Transverse colon (tissue), 4 donors: ENCODE data around the gene CPXM2. TPM values are rescaled to one million over a fixed set of nuclear protein-coding genes. Genes with fewer than 3 reads are reported as not detected.
A peak's percentile ranks its signal among the peaks of the same experiment; 100 is the strongest.

Experiments
- DNase-seq: peaks from one replicate; pipeline ENCODE4 v3.0.0-alpha.2; 2019
- H3K27ac ChIP-seq, 4 donors: fragments of 200-600 bp; sonication (generic); 2 replicates each; pipeline ENCODE4 v1.5.1; 2016 to 2018; ENCODE audit warnings: inconsistent platforms in 4 of 4
- H3K27me3 ChIP-seq: fragments of 200-600 bp; sonication (generic); 2 replicates; pipeline ENCODE4 v1.5.1; 2017; ENCODE audit warnings: inconsistent platforms
- H3K36me3 ChIP-seq, 4 donors: fragments of 200-600 bp; sonication (generic); 2 replicates each; pipeline ENCODE4 v1.5.1; 2017 to 2019; ENCODE audit warnings: inconsistent platforms in 4 of 4
- H3K4me1 ChIP-seq, 4 donors: fragments of 200-600 bp; sonication (generic); 2 replicates each; pipeline ENCODE4 v1.5.1; 2017 to 2020; ENCODE audit warnings: inconsistent platforms in 4 of 4
- H3K4me3 ChIP-seq, 4 donors: fragments of 200-600 bp; sonication (generic); 1 replicate in 1 of 4; 2 replicates in 3 of 4; pipeline versions ENCODE4 v1.5.1 to v1.6.1; 2017 to 2019; ENCODE audit warnings: inconsistent platforms in 4 of 4
- H3K9me3 ChIP-seq, 2 donors: fragments of 200-600 bp; sonication (generic); 2 replicates each; pipeline ENCODE4 v1.5.1; 2017 to 2019; ENCODE audit warnings: inconsistent platforms in 2 of 2
- EP300 ChIP-seq: sonication (generic); formaldehyde crosslinking; IDR thresholded peaks from one replicate; pipeline ENCODE4 v1.6.1; 2017; ENCODE audit warnings: antibody characterized with exemption, low read depth
- POLR2A ChIP-seq: fragments of 450-650 bp; IDR thresholded peaks from one replicate; pipeline ENCODE4 v1.6.1; 2016; ENCODE audit warnings: antibody characterized with exemption, mild to moderate bottlenecking, moderate library complexity
- POLR2AphosphoS5 ChIP-seq, 3 donors: sonication (generic); formaldehyde crosslinking; IDR thresholded peaks; one replicate each; pipeline ENCODE4 v1.6.1; 2016; ENCODE audit warnings: antibody characterized with exemption in 3 of 3
- WGBS, 2 donors: methylation state at CpG; one replicate each; pipeline ENCODE4 v1.1.5; 2018; ENCODE audit warnings: low coverage in 1 of 2; 5-methylcytosine and 5-hydroxymethylcytosine counted together
- in situ Hi-C, 4 donors: fragments of 200-750 bp; cut with MboI; loops; one replicate each; pipeline versions ENCODE4 v1.15.0 to v1.15.1; 2017; ENCODE audit warnings: low sequenced_read_pairs in 3 of 4, low pct_ligation_motif_present in 1 of 4, low pct_unique_long_range_greater_than_20kb in 1 of 4
- intact Hi-C: fragments of 100-400 bp; cut with DNase I; formaldehyde crosslinking; loops from one replicate; pipeline ENCODE4 v1.15.1; 2023; ENCODE audit warnings: low total_unique reads
- total RNA-seq, 4 donors: library from RNA; depleted of rRNA; stranded (reverse); fragments of >200 nt; gene quantifications; one replicate each; pipeline ENCODE4 v1.1.0, GENCODE V29; 2016
- TF ChIP-seq, protein P1 (sequence below), 5 experiments: fragments of 200-600 bp in 3 of 5; fragments of 450-650 bp in 2 of 5; sonication (generic) in 3 of 5; IDR thresholded peaks; 1 replicate in 2 of 5; 2 replicates in 3 of 5; pipeline ENCODE4 v1.5.1; 2016 to 2017; ENCODE audit warnings: antibody characterized with exemption in 5 of 5, inconsistent platforms in 3 of 5, mild to moderate bottlenecking in 2 of 5, moderate library complexity in 1 of 5

The CPXM2 gene
- total RNA-seq, 4 donors from 2014 or later = 7.8 to 19.1 (median 13.0) TPM

DNA sequence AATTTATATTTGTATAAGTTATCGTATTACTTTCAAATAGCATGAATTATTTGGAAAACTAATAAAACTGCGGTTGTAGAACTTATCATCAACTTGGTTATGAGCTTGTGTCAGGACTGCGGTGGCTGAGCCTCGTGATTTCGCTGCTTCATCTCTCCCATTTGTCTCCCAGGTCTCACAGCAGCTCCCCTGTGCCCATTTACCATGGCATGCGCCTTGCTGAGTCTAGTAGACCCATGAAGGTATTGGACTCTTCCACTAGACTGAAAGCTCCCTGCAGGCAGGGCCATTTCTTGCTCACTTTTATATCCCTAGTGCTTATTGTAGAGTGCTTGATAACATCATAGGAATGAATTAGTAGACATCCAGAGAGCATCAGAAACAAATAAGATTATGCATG, 53.9 kb downstream of the CPXM2 start:
- WGBS, 2 donors = 88 to 98% methylated on average over 3 to 6 of the region's 6 CpGs
- TF ChIP-seq POLR2A (no peak), POLR2AphosphoS5 (IDR thresholded peaks at IDR 0.05) (no peak), EP300 (no peak)
- TF ChIP-seq, protein P1, sequence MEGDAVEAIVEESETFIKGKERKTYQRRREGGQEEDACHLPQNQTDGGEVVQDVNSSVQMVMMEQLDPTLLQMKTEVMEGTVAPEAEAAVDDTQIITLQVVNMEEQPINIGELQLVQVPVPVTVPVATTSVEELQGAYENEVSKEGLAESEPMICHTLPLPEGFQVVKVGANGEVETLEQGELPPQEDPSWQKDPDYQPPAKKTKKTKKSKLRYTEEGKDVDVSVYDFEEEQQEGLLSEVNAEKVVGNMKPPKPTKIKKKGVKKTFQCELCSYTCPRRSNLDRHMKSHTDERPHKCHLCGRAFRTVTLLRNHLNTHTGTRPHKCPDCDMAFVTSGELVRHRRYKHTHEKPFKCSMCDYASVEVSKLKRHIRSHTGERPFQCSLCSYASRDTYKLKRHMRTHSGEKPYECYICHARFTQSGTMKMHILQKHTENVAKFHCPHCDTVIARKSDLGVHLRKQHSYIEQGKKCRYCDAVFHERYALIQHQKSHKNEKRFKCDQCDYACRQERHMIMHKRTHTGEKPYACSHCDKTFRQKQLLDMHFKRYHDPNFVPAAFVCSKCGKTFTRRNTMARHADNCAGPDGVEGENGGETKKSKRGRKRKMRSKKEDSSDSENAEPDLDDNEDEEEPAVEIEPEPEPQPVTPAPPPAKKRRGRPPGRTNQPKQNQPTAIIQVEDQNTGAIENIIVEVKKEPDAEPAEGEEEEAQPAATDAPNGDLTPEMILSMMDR (IDR thresholded peaks at IDR 0.05) = no peak

DNA sequence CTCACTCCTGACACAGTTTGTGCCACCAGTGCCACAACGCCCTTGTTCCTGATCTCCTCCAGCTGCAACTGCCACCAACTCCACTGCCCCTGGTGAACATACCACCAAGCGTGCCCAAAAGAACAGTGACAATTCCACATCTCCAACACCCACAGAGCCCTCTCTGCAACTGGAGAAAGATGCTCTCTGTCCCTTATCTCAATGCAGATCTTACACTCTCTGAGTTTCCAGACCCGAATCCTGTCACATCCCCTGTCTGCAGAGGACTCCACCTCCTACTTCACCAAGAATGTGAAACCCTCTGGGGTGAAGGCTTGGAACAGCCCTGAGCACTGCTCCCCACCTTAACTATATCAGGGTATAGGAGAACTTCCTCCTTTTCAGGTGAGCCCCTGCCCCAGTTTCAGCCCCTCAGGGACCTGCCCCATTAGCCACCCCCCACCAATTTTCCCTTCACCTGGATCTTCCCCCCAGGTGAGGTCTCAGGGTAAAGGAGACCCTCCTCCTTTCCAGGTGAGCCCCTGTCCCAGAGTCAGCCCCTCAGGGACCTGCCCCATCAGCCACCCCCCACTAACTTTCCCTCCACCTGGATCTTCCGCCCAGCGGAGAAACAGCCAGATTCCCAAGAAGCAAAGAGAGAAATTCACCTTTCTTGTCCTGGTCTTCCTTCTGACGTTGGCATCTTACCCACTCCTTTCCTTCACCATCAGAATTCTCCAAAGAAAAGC, 55.0 kb downstream of the CPXM2 start:
- Histone ChIP-seq H3K27ac (peak overlapping the region in 3 of 4 donors; percentile 37 to 70 (median 46)), H3K4me3 (no peak overlapping the region), H3K36me3 (no peaks in the 10 kb centered on the region), H3K9me3 (no peaks in the 10 kb centered on the region), H3K4me1 (peaks cover 0 to 10% (median 3%) of the 10 kb centered on the region in 4 donors), H3K27me3 (no peaks in the 10 kb centered on the region)
- no peak for DNase-seq
- intact Hi-C loops = loop anchor here (5.0 kb wide), 1 partner anchor 369 kb away; no protein-coding TSS in a partner anchor
- in situ Hi-C loops = no loop called here
- WGBS, 2 donors = 78 to 90% methylated on average over 2 to 6 of the region's 6 CpGs
- TF ChIP-seq, protein P1 (IDR thresholded peaks at IDR 0.05) = no peak
- TF ChIP-seq EP300 (no peak), POLR2A (no peak), POLR2AphosphoS5 (IDR thresholded peaks at IDR 0.05) (no peak)

More for the DNA sequence above, 53.9 kb downstream of the CPXM2 start:
- no peak overlapping the region for H3K4me3 ChIP-seq
- in situ Hi-C loops = no loop called here
- H3K27me3 ChIP-seq = no peaks in the 10 kb centered on the region
- H3K27ac ChIP-seq = no peak overlapping the region
- no peaks in the 10 kb centered on the region for H3K9me3 ChIP-seq
- H3K36me3 ChIP-seq = no peaks in the 10 kb centered on the region
- intact Hi-C loops = loop anchor here (5.0 kb wide), 1 partner anchor 370 kb away; no protein-coding TSS in a partner anchor
- no peak for DNase-seq
- peaks cover 0 to 10% (median 3%) of the 10 kb centered on the region in 4 donors for H3K4me1 ChIP-seq

DNA sequence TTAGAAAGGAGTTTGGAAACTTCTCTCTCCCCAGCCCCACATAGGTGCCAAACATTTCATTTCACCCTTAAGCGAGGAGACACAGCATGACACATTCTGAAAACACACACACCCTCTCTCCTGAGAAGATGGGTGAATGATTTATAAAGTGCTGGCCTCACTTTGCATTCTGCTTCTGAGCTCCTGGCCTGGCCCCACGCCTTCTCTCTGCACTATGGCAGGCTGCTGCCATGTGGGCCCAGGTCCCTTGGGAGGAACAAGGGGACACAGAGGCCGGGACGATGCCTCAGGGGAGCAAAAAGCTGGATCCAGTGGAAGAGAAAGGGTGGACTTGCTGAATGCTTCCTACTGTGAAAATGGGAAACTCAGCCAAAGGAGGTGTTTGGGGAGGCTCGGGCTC, 56.0 kb downstream of the CPXM2 start:
- H3K9me3 ChIP-seq = no peaks in the 10 kb centered on the region
- H3K27ac ChIP-seq = peak overlapping the region in 3 of 4 donors; percentile 37 to 70 (median 46)
- DNase-seq = no peak
- intact Hi-C loops (loop anchor here (5.0 kb wide), 1 partner anchor 368 kb away; no protein-coding TSS in a partner anchor), in situ Hi-C loops (no loop called here)
- H3K27me3 ChIP-seq = no peaks in the 10 kb centered on the region
- H3K36me3 ChIP-seq = no peaks in the 10 kb centered on the region
- WGBS, 2 donors = 41 to 56% methylated on average over 1 to 5 of the region's 5 CpGs
- H3K4me1 ChIP-seq = peaks cover 0 to 10% (median 3%) of the 10 kb centered on the region in 4 donors
- no peak overlapping the region for H3K4me3 ChIP-seq
- TF ChIP-seq POLR2A (no peak), POLR2AphosphoS5 (IDR thresholded peaks at IDR 0.05) (no peak), EP300 (no peak)
- TF ChIP-seq, protein P1 (IDR thresholded peaks at IDR 0.05) = no peak

DNA sequence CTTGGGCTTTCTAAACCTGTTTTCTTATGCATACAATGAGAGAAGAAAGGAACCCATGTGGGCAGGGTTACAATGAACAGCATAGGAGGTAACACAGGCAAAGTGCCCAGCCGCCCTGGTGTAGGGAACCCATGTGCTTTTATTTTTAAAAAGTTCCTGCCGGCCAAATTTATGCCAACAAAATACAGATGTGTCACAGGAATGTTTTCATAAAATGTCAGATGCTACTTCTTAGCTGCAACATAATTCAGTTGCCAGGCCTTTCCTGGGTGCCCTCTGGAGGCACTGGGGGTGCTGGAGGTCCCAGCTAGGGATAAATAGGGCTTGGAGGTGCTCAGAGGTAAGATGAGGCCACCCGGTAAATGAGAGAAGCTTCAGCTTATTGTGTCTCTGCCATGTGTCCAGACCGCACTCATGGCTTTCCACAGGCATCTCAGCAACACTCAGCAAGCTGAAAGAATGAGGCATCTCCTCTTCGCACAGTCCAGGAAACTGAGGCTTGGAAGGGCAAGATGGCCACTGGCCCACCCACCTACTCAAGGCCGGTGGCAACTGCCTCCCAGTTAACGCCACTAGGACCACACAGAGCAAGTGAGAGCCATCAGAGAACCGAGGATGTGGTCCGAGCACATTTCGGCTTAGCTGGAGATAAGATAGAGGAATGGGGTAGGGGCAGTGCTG, 58.3 kb downstream of the CPXM2 start:
- H3K9me3 ChIP-seq = no peaks in the 10 kb centered on the region
- peak overlapping the region in 3 of 4 donors; percentile 33 to 70 (median 46) for H3K27ac ChIP-seq
- H3K36me3 ChIP-seq = no peaks in the 10 kb centered on the region
- DNase-seq = no peak
- in situ Hi-C loops (no loop called here), intact Hi-C loops (no loop called here)
- no peak overlapping the region for H3K4me3 ChIP-seq
- H3K4me1 ChIP-seq = peaks cover 0 to 10% (median 3%) of the 10 kb centered on the region in 4 donors
- WGBS, 2 donors = 88 to 90% methylated on average over 7 to 10 of the region's 10 CpGs
- TF ChIP-seq POLR2AphosphoS5 (IDR thresholded peaks at IDR 0.05) = no peak
- TF ChIP-seq, protein P1 (IDR thresholded peaks at IDR 0.05) = no peak
- no peak for TF ChIP-seq EP300
- TF ChIP-seq POLR2A = no peak
- no peaks in the 10 kb centered on the region for H3K27me3 ChIP-seq
